T-cell (primary cell): ENCODE data around the gene GMPPA. TPM values are rescaled to one million over a fixed set of nuclear protein-coding genes. Genes with fewer than 3 reads are reported as not detected.

Experiments
- ATAC-seq, 4 experiments: fragments of 200-7000 bp in 3 of 4; fragments of 150-1000 bp in 1 of 4; cut with Tn5 transposase; replicated peaks in 1 of 4; 1 replicate in 3 of 4; 2 replicates in 1 of 4; pipeline ENCODE4 v1.10.0; 2021; ENCODE audit warnings: moderate library complexity in 3 of 4, mild to moderate bottlenecking in 2 of 4, moderate number of reproducible peaks in 1 of 4
- CTCF ChIA-PET, 2 donors: fragments of 300-600 bp; sonication (Branson Sonifier 250); formaldehyde crosslinking; loops; one replicate each; lab custom pipeline; 2022; ENCODE audit warnings: antibody characterized with exemption in 2 of 2; lab: Charles Lee
- POLR2A ChIA-PET, 2 donors: fragments of 300-600 bp; sonication (Branson Sonifier 250); formaldehyde crosslinking; loops; one replicate each; lab custom pipeline; 2022; ENCODE audit warnings: antibody characterized with exemption in 2 of 2; lab: Charles Lee
- DNase-seq, 35 experiments: peaks; one replicate each; pipeline versions ENCODE4 v3.0.0 to v3.0.0-alpha.2; 2013 to 2023
- H3K27ac ChIP-seq: one replicate; pipeline ENCODE4 v1.5.1; 2013; ENCODE audit warnings: low read length
- H3K27me3 ChIP-seq, 2 experiments: replicated peaks in 1 of 2; 1 replicate in 1 of 2; 2 replicates in 1 of 2; pipeline versions ENCODE4 v1.6.1 to v1.7.0; 2013; ENCODE audit warnings: low read length in 1 of 2, mixed read lengths in 1 of 2; ENCODE audit not compliant: control insufficient read depth in 2 of 2, insufficient read depth in 2 of 2; ENCODE audit errors: extremely low read depth in 1 of 2
- H3K36me3 ChIP-seq, 2 donors: 1 replicate in 1 of 2; 2 replicates in 1 of 2; pipeline versions ENCODE4 v1.6.1 to v1.7.0; 2013; ENCODE audit warnings: low read length in 1 of 2; ENCODE audit not compliant: control insufficient read depth in 2 of 2, insufficient read depth in 1 of 2; ENCODE audit errors: extremely low read depth in 1 of 2
- H3K4me1 ChIP-seq, 2 experiments: 1 replicate in 1 of 2; 2 replicates in 1 of 2; pipeline versions ENCODE4 v1.6.1 to v1.7.0; 2013; ENCODE audit warnings: low read length in 2 of 2, mixed read lengths in 1 of 2; ENCODE audit not compliant: insufficient read depth in 2 of 2, control insufficient read depth in 1 of 2; ENCODE audit errors: extremely low read depth in 1 of 2
- H3K4me3 ChIP-seq, 2 donors: 1 replicate in 1 of 2; 2 replicates in 1 of 2; pipeline versions ENCODE4 v1.5.1 to v1.7.0; 2013; ENCODE audit warnings: mild to moderate bottlenecking in 2 of 2, low read length in 1 of 2, moderate library complexity in 1 of 2; ENCODE audit not compliant: control insufficient read depth in 1 of 2; ENCODE audit errors: extremely low read depth in 1 of 2
- H3K9me3 ChIP-seq: 2 replicates; pipeline ENCODE4 v1.7.0; 2013
- H3K27ac Mint-ChIP-seq, 2 donors: one replicate each; pipeline ENCODE4 v1.8.0; 2020 to 2021; ENCODE audit warnings: mild to moderate bottlenecking in 2 of 2, mixed read lengths in 2 of 2
- H3K27me3 Mint-ChIP-seq, 2 donors: one replicate each; pipeline ENCODE4 v1.8.0; 2021 to 2022; ENCODE audit warnings: mixed read lengths in 2 of 2
- H3K36me3 Mint-ChIP-seq: one replicate; pipeline ENCODE4 v1.8.0; 2021; ENCODE audit warnings: mixed read lengths
- H3K4me1 Mint-ChIP-seq, 3 donors: one replicate each; pipeline ENCODE4 v1.8.0; 2020 to 2022; ENCODE audit warnings: mixed read lengths in 3 of 3, mild to moderate bottlenecking in 1 of 3
- H3K4me3 Mint-ChIP-seq, 3 donors: one replicate each; pipeline ENCODE4 v1.8.0; 2020 to 2022; ENCODE audit warnings: mild to moderate bottlenecking in 3 of 3, mixed read lengths in 3 of 3, moderate library complexity in 3 of 3
- H3K9me3 Mint-ChIP-seq, 3 donors: one replicate each; pipeline ENCODE4 v1.8.0; 2020 to 2022; ENCODE audit warnings: mixed read lengths in 3 of 3
- WGBS: methylation state at CpG from one replicate; pipeline ENCODE4 v1.1.5; 2013; ENCODE audit warnings: missing lambda C conversion rate; ENCODE audit not compliant: insufficient coverage; 5-methylcytosine and 5-hydroxymethylcytosine counted together
- total RNA-seq, 35 experiments: library from RNA in 6 of 35; stranded (reverse) in 6 of 35; fragments of 120-200 nt in 1 of 35; gene quantifications; one replicate each; pipeline versions ENCODE4 v1.2.1 to v1.2.4 and lab custom pipeline; 2013 to 2026

GMPPA gene
- total RNA-seq, 5 donors from 2014 or later (not counting 1 experiment from before 2014, with no cell fraction given): 20.6 to 47.7 (median 41.3) TPM

- Histone ChIP-seq H3K9me3 (no peaks in the 10 kb centered on the region), H3K4me1 (peaks cover 3 to 27% of the 10 kb centered on the region in 2 experiments), H3K36me3 (no peaks in the 10 kb centered on the region), H3K27me3 (peaks cover 8 to 96% of the 10 kb centered on the region in 2 experiments), H3K27ac (no peak overlapping the region), H3K4me3 (no peak overlapping the region)
- no peak for DNase-seq
- H3K27me3 Mint-ChIP-seq: peaks cover 75 to 83% of the 10 kb centered on the region in 2 donors
- 0% methylated on average over 3 of the region's 4 CpGs for WGBS
- H3K4me3 Mint-ChIP-seq: peak overlapping the region in 1 of 3 donors; percentile 66
- no peak for ATAC-seq
- H3K9me3 Mint-ChIP-seq: no peaks in the 10 kb centered on the region
- CTCF ChIA-PET: no interaction called here
- H3K27ac Mint-ChIP-seq: no peak overlapping the region
- H3K4me1 Mint-ChIP-seq: peaks cover 26 to 35% (median 27%) of the 10 kb centered on the region in 3 donors
- POLR2A ChIA-PET: no interaction called here
- no peaks in the 10 kb centered on the region for H3K36me3 Mint-ChIP-seq
Measured at GRCh38 chr2:219513787-219514186, 15.1 kb downstream of the GMPPA start.

- POLR2A ChIA-PET: no interaction called here
- ATAC-seq (peak in 1 of 4 experiments; percentile 38), DNase-seq (peak in 1 of 35 experiments; percentile 18)
- H3K4me3 ChIP-seq: no peak within 1 kb of the TSS
- CTCF ChIA-PET: no interaction called here
- no peaks in the 10 kb centered on the region for H3K9me3 Mint-ChIP-seq
- peaks cover 8 to 94% of the 10 kb centered on the region in 2 experiments for H3K27me3 ChIP-seq
- H3K36me3 Mint-ChIP-seq: no peaks in the 10 kb centered on the region
- H3K4me1 Mint-ChIP-seq: peaks cover 26 to 33% (median 27%) of the 10 kb centered on the region in 3 donors
- no peak within 1 kb of the TSS for H3K27ac ChIP-seq
- peak within 1 kb of the TSS in 1 of 3 donors; percentile 66 for H3K4me3 Mint-ChIP-seq
- H3K9me3 ChIP-seq: no peaks in the 10 kb centered on the region
- peaks cover 3 to 22% of the 10 kb centered on the region in 2 experiments for H3K4me1 ChIP-seq
- H3K27me3 Mint-ChIP-seq: peaks cover 79 to 85% of the 10 kb centered on the region in 2 donors
- no peaks in the 10 kb centered on the region for H3K36me3 ChIP-seq
- 7% methylated on average over 25 of the region's 31 CpGs for WGBS
- no peak within 1 kb of the TSS for H3K27ac Mint-ChIP-seq
Measured at GRCh38 chr2:219514196-219514761, 15.6 kb downstream of the GMPPA start, which contains the start of gene ASIC4. Gene ASIC4, plus strand, starts transcription at chr2:219514482. Its CDS starts 243 bp downstream, at chr2:219514725.

- H3K27ac ChIP-seq: no peak overlapping the region
- no peaks in the 10 kb centered on the region for H3K36me3 Mint-ChIP-seq
- ChIA-PET POLR2A (no interaction called here), CTCF (interaction anchor here in 1 of 2 donors (0.6 kb wide), 1 partner anchor 40 kb away, joined by 4 read pairs; no protein-coding TSS in a partner anchor)
- H3K27me3 Mint-ChIP-seq: peaks cover 76 to 85% of the 10 kb centered on the region in 2 donors
- 87% methylated on average over 21 of the region's 21 CpGs for WGBS
- H3K9me3 ChIP-seq: no peaks in the 10 kb centered on the region
- H3K4me1 Mint-ChIP-seq: peaks cover 20 to 28% (median 23%) of the 10 kb centered on the region in 3 donors
- ATAC-seq (no peak), DNase-seq (no peak)
- no peaks in the 10 kb centered on the region for H3K9me3 Mint-ChIP-seq
- peaks cover 8 to 94% of the 10 kb centered on the region in 2 experiments for H3K27me3 ChIP-seq
- peaks cover 3 to 17% of the 10 kb centered on the region in 2 experiments for H3K4me1 ChIP-seq
- H3K27ac Mint-ChIP-seq: no peak overlapping the region
- no peak overlapping the region for H3K4me3 Mint-ChIP-seq
- no peak overlapping the region for H3K4me3 ChIP-seq
- no peaks in the 10 kb centered on the region for H3K36me3 ChIP-seq
Measured at GRCh38 chr2:219514836-219515235, 16.1 kb downstream of the GMPPA start.

- Mint-ChIP-seq H3K4me1 (peaks cover 14 to 21% (median 16%) of the 10 kb centered on the region in 3 donors), H3K36me3 (no peaks in the 10 kb centered on the region), H3K4me3 (no peak overlapping the region), H3K9me3 (no peaks in the 10 kb centered on the region), H3K27me3 (peaks cover 76 to 84% of the 10 kb centered on the region in 2 donors), H3K27ac (peak overlapping the region in 1 of 2 donors; percentile 4)
- no peak for ATAC-seq
- ChIA-PET CTCF (interaction anchor here in 1 of 2 donors (0.7 kb wide), 1 partner anchor 63 kb away, joined by 3 read pairs; no protein-coding TSS in a partner anchor), POLR2A (no interaction called here)
- peaks cover 0 to 9% of the 10 kb centered on the region in 2 experiments for H3K4me1 ChIP-seq
- H3K9me3 ChIP-seq: no peaks in the 10 kb centered on the region
- H3K27me3 ChIP-seq: peaks cover 6 to 93% of the 10 kb centered on the region in 2 experiments
- no peak for DNase-seq
- no peak overlapping the region for H3K27ac ChIP-seq
- H3K4me3 ChIP-seq: no peak overlapping the region
- no peaks in the 10 kb centered on the region for H3K36me3 ChIP-seq
- WGBS: 76% methylated on average over 12 of the region's 17 CpGs
Measured at GRCh38 chr2:219515874-219516629, 17.4 kb downstream of the GMPPA start.

GRCh38 chr2:219516888-219517287, 18.2 kb downstream of the GMPPA start:
- Histone ChIP-seq H3K27me3 (peaks cover 6 to 93% of the 10 kb centered on the region in 2 experiments), H3K4me3 (no peak overlapping the region)

More at GRCh38 chr2:219516888-219517287, 18.2 kb downstream of the GMPPA start:
- Mint-ChIP-seq H3K27ac (no peak overlapping the region), H3K9me3 (no peaks in the 10 kb centered on the region), H3K36me3 (no peaks in the 10 kb centered on the region), H3K27me3 (peaks cover 79 to 86% of the 10 kb centered on the region in 2 donors), H3K4me1 (peaks cover 22 to 28% (median 23%) of the 10 kb centered on the region in 3 donors), H3K4me3 (no peak overlapping the region)
- POLR2A ChIA-PET: no interaction called here
- Histone ChIP-seq H3K27ac (no peak overlapping the region), H3K9me3 (no peaks in the 10 kb centered on the region), H3K36me3 (no peaks in the 10 kb centered on the region), H3K4me1 (peaks cover 0 to 18% of the 10 kb centered on the region in 2 experiments)
- DNase-seq (no peak), ATAC-seq (no peak)
- 29% methylated on average over 6 of the region's 7 CpGs for WGBS
- CTCF ChIA-PET: interaction anchor here in 1 of 2 donors (0.7 kb wide), 1 partner anchor 64 kb away, joined by 3 read pairs; no protein-coding TSS in a partner anchor
